ENCODE data around the gene HFM1.

DNA sequence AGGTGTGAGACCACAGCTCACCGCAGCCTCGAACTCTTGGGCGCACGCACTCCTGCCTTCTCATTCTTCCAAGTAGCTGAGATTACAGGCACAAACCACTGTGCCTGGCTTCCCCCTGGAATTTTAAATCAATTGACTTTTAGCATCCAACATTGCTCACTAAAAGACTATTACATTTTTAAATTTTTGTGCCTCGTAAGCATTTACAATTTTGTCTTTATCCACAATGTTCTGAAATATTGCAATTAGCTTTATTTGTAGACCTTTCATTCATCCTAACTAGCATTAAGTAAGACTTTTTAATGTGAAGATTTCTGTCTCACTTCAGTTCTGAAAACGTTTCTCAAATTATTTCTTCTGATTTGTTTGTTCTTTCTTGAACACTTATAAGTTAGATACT is 122.9 kb downstream of the HFM1 start:
- TF ChIP-seq, protein P1, sequence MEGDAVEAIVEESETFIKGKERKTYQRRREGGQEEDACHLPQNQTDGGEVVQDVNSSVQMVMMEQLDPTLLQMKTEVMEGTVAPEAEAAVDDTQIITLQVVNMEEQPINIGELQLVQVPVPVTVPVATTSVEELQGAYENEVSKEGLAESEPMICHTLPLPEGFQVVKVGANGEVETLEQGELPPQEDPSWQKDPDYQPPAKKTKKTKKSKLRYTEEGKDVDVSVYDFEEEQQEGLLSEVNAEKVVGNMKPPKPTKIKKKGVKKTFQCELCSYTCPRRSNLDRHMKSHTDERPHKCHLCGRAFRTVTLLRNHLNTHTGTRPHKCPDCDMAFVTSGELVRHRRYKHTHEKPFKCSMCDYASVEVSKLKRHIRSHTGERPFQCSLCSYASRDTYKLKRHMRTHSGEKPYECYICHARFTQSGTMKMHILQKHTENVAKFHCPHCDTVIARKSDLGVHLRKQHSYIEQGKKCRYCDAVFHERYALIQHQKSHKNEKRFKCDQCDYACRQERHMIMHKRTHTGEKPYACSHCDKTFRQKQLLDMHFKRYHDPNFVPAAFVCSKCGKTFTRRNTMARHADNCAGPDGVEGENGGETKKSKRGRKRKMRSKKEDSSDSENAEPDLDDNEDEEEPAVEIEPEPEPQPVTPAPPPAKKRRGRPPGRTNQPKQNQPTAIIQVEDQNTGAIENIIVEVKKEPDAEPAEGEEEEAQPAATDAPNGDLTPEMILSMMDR (conservative IDR thresholded peaks at IDR 0.05; ENCODE audit: low read depth in 2 of 2) = no peak
- no peak for TF ChIP-seq POLR2AphosphoS5 (IDR thresholded peaks at IDR 0.05; ENCODE audit: low read depth)

Measured in GM23338 (cell line).